Measurements from ENCODE around the gene SLC2A4RG.

The SLC2A4RG gene

GRCh38 chr20:63739130-63740069 lies at the start of gene SLC2A4RG:
Gene SLC2A4RG, plus strand, starts transcription at chr20:63739776. Its CDS starts 137 bp downstream, at chr20:63739913.
- DNase-seq (ENCODE audit: low read depth): peak; percentile 18

- DNase-seq (ENCODE audit: low read depth): no peak
Observed at GRCh38 chr20:63690003-63690897, 49.3 kb upstream of the SLC2A4RG start.

GRCh38 chr20:63690898-63691710 lies 48.5 kb upstream of the SLC2A4RG start:
- DNase-seq (ENCODE audit: low read depth): no peak

GRCh38 chr20:63691711-63692435 lies 47.7 kb upstream of the SLC2A4RG start:
- no peak for DNase-seq (ENCODE audit: low read depth)

GRCh38 chr20:63692436-63693082 lies 47.0 kb upstream of the SLC2A4RG start:
- no peak for DNase-seq (ENCODE audit: low read depth)

- DNase-seq (ENCODE audit: low read depth): no peak
Observed at GRCh38 chr20:63693083-63693732, 46.4 kb upstream of the SLC2A4RG start.

- DNase-seq (ENCODE audit: low read depth): no peak
Observed at GRCh38 chr20:63693733-63694583, 45.6 kb upstream of the SLC2A4RG start.

- no peak for DNase-seq (ENCODE audit: low read depth)
Observed at GRCh38 chr20:63694584-63695423, 44.8 kb upstream of the SLC2A4RG start.

- DNase-seq (ENCODE audit: low read depth): no peak
Observed at GRCh38 chr20:63695424-63696305, 43.9 kb upstream of the SLC2A4RG start.

GRCh38 chr20:63696306-63696627 lies 43.3 kb upstream of the SLC2A4RG start:
- DNase-seq (ENCODE audit: low read depth): no peak

- DNase-seq (ENCODE audit: low read depth): no peak
Observed at GRCh38 chr20:63696628-63697356, 42.8 kb upstream of the SLC2A4RG start, which contains the start of gene TNFRSF6B. Gene TNFRSF6B, plus strand, starts transcription at chr20:63696652. Its CDS starts 116 bp downstream, at chr20:63696768.

GRCh38 chr20:63697357-63697867 lies 42.2 kb upstream of the SLC2A4RG start:
- DNase-seq (ENCODE audit: low read depth): no peak

- no peak for DNase-seq (ENCODE audit: low read depth)
Observed at GRCh38 chr20:63697868-63698545, 41.6 kb upstream of the SLC2A4RG start.

- DNase-seq (ENCODE audit: low read depth): peak; percentile 81
Observed at GRCh38 chr20:63698739-63699465, 40.7 kb upstream of the SLC2A4RG start.
